HEK293 (cell line): ENCODE results near the gene SAMD1.
A peak's percentile ranks its signal among the peaks of the same experiment; 100 is the strongest.

Experiments used
- BCL11A ChIP-seq: fragments of 450-650 bp; formaldehyde crosslinking; IDR thresholded peaks from 2 replicates; pipeline ENCODE4 v1.5.1; 2016; ENCODE audit warnings: low read depth, missing biosample characterization, missing genetic modification characterization
- GLIS1 ChIP-seq: fragments of 450-650 bp; formaldehyde crosslinking; IDR thresholded peaks from 2 replicates; pipeline ENCODE4 v1.5.1; 2016; ENCODE audit warnings: missing biosample characterization, missing genetic modification characterization
- GLIS2 ChIP-seq: fragments of 450-650 bp; formaldehyde crosslinking; IDR thresholded peaks from 2 replicates; pipeline ENCODE4 v1.5.1; 2016; ENCODE audit warnings: missing biosample characterization, missing genetic modification characterization
- IKZF3 ChIP-seq: fragments of 450-650 bp; IDR thresholded peaks from 2 replicates; pipeline ENCODE4 v1.5.0; 2018; ENCODE audit warnings: missing biosample characterization, mild to moderate bottlenecking, missing genetic modification characterization, moderate library complexity
- KLF16 ChIP-seq: fragments of 450-650 bp; formaldehyde crosslinking; IDR thresholded peaks from 2 replicates; pipeline ENCODE4 v1.5.1; 2017; ENCODE audit warnings: missing biosample characterization, missing genetic modification characterization
- REPIN1 ChIP-seq: fragments of 450-650 bp; formaldehyde crosslinking; IDR thresholded peaks from 2 replicates; pipeline ENCODE4 v1.5.1; 2017; ENCODE audit warnings: missing biosample characterization, missing genetic modification characterization, low read depth
- SALL2 ChIP-seq: fragments of 450-650 bp; formaldehyde crosslinking; IDR thresholded peaks from 2 replicates; pipeline ENCODE4 v1.5.0; 2017; ENCODE audit warnings: missing biosample characterization, mild to moderate bottlenecking, missing genetic modification characterization, borderline replicate concordance
- SCRT1 ChIP-seq: fragments of 450-650 bp; formaldehyde crosslinking; IDR thresholded peaks from 2 replicates; pipeline ENCODE4 v1.5.1; 2016; ENCODE audit warnings: missing biosample characterization, missing genetic modification characterization, borderline replicate concordance
- TRIM28 ChIP-seq: IDR thresholded peaks from 2 replicates; pipeline ENCODE4 v1.6.1; 2011; ENCODE audit warnings: low read length, control low read depth, borderline replicate concordance
- YY1 ChIP-seq: fragments of 450-650 bp; formaldehyde crosslinking; IDR thresholded peaks from 2 replicates; pipeline ENCODE4 v1.5.1; 2018; ENCODE audit warnings: missing biosample characterization, missing genetic modification characterization
- YY2 ChIP-seq: fragments of 450-650 bp; formaldehyde crosslinking; IDR thresholded peaks from 2 replicates; pipeline ENCODE4 v1.5.1; 2016; ENCODE audit warnings: missing biosample characterization, missing genetic modification characterization
- ZBTB8A ChIP-seq: fragments of 450-650 bp; formaldehyde crosslinking; IDR thresholded peaks from 2 replicates; pipeline ENCODE4 v1.5.1; 2016; ENCODE audit warnings: missing biosample characterization, missing genetic modification characterization
- ZNF114 ChIP-seq: fragments of 450-650 bp; formaldehyde crosslinking; IDR thresholded peaks from 2 replicates; pipeline ENCODE4 v1.5.0; 2017; ENCODE audit warnings: missing biosample characterization, missing genetic modification characterization
- ZNF184 ChIP-seq: fragments of 450-650 bp; IDR thresholded peaks from 2 replicates; pipeline ENCODE4 v1.5.1; 2018; ENCODE audit warnings: missing biosample characterization, mild to moderate bottlenecking, missing genetic modification characterization
- ZNF19 ChIP-seq: fragments of 450-650 bp; formaldehyde crosslinking; IDR thresholded peaks from 2 replicates; pipeline ENCODE4; 2016; ENCODE audit warnings: missing biosample characterization, missing genetic modification characterization, low read depth
- ZNF2 ChIP-seq: fragments of 450-650 bp; formaldehyde crosslinking; IDR thresholded peaks from 2 replicates; pipeline ENCODE4 v1.5.1; 2016; ENCODE audit warnings: missing biosample characterization, missing genetic modification characterization
- ZNF302 ChIP-seq: fragments of 450-650 bp; formaldehyde crosslinking; IDR thresholded peaks from 2 replicates; pipeline ENCODE4 v1.5.1; 2016; ENCODE audit warnings: missing biosample characterization, missing genetic modification characterization, low read depth
- ZNF335 ChIP-seq: fragments of 450-650 bp; formaldehyde crosslinking; conservative IDR thresholded peaks from 2 replicates; pipeline ENCODE4 v1.5.1; 2016; ENCODE audit warnings: missing biosample characterization, missing genetic modification characterization
- ZNF350 ChIP-seq: fragments of 450-650 bp; formaldehyde crosslinking; IDR thresholded peaks from 2 replicates; pipeline ENCODE4 v1.5.0; 2017; ENCODE audit warnings: missing biosample characterization, mild to moderate bottlenecking, missing genetic modification characterization
- ZNF433 ChIP-seq: fragments of 450-650 bp; formaldehyde crosslinking; IDR thresholded peaks from 2 replicates; pipeline ENCODE4 v1.5.1; 2016; ENCODE audit warnings: missing biosample characterization, missing genetic modification characterization, low read depth
- ZNF514 ChIP-seq: fragments of 450-650 bp; formaldehyde crosslinking; IDR thresholded peaks from 2 replicates; pipeline ENCODE4 v1.5.1; 2016; ENCODE audit warnings: missing biosample characterization, missing genetic modification characterization
- ZNF529 ChIP-seq: fragments of 450-650 bp; formaldehyde crosslinking; IDR thresholded peaks from 2 replicates; pipeline ENCODE4 v1.5.1; 2017; ENCODE audit warnings: missing genetic modification characterization, missing biosample characterization; ENCODE audit not compliant: insufficient replicate concordance
- ZNF544 ChIP-seq: fragments of 450-650 bp; formaldehyde crosslinking; IDR thresholded peaks from 2 replicates; pipeline ENCODE4 v1.5.0; 2017; ENCODE audit warnings: missing biosample characterization, missing genetic modification characterization
- ZNF555 ChIP-seq: fragments of 450-650 bp; formaldehyde crosslinking; conservative IDR thresholded peaks from 2 replicates; pipeline ENCODE4 v1.5.1; 2017; ENCODE audit warnings: missing biosample characterization, mild to moderate bottlenecking, missing genetic modification characterization, inconsistent platforms
- ZNF560 ChIP-seq: fragments of 450-650 bp; formaldehyde crosslinking; IDR thresholded peaks from 2 replicates; pipeline ENCODE4 v1.5.1; 2017; ENCODE audit warnings: missing biosample characterization, missing genetic modification characterization, borderline replicate concordance
- ZNF600 ChIP-seq: fragments of 450-650 bp; formaldehyde crosslinking; IDR thresholded peaks from 2 replicates; pipeline ENCODE4 v1.5.1; 2016; ENCODE audit warnings: missing biosample characterization, missing genetic modification characterization
- ZNF654 ChIP-seq: fragments of 450-650 bp; formaldehyde crosslinking; IDR thresholded peaks from 2 replicates; pipeline ENCODE4 v1.5.1; 2016; ENCODE audit warnings: low read depth, missing biosample characterization, missing genetic modification characterization
- ZNF658 ChIP-seq: fragments of 450-650 bp; formaldehyde crosslinking; IDR thresholded peaks from 2 replicates; pipeline ENCODE4; 2016; ENCODE audit warnings: missing biosample characterization, missing genetic modification characterization
- ZNF701 ChIP-seq: fragments of 450-650 bp; formaldehyde crosslinking; IDR thresholded peaks from 2 replicates; pipeline ENCODE4 v1.5.1; 2016; ENCODE audit warnings: missing biosample characterization, missing genetic modification characterization
- ZNF768 ChIP-seq: fragments of 450-650 bp; formaldehyde crosslinking; IDR thresholded peaks from 2 replicates; pipeline ENCODE4 v1.5.1; 2018; ENCODE audit warnings: missing biosample characterization, mild to moderate bottlenecking, missing genetic modification characterization
- TF ChIP-seq, protein P1 (sequence below): fragments of 450-650 bp; formaldehyde crosslinking; IDR thresholded peaks from 2 replicates; pipeline ENCODE4 v1.5.1; 2016; ENCODE audit warnings: missing biosample characterization, missing genetic modification characterization
- TF ChIP-seq, protein P2 (sequence below): fragments of 450-650 bp; formaldehyde crosslinking; IDR thresholded peaks from 2 replicates; pipeline ENCODE4 v1.5.1; 2016; ENCODE audit warnings: missing biosample characterization, missing genetic modification characterization
- TF ChIP-seq, protein P3 (sequence below): fragments of 450-650 bp; formaldehyde crosslinking; IDR thresholded peaks from 2 replicates; pipeline ENCODE4 v1.5.1; 2016; ENCODE audit warnings: missing biosample characterization, missing genetic modification characterization
- TF ChIP-seq, protein P4 (sequence below): fragments of 450-650 bp; formaldehyde crosslinking; IDR thresholded peaks from 2 replicates; pipeline ENCODE4 v1.5.1; 2016; ENCODE audit warnings: missing biosample characterization, missing genetic modification characterization
- TF ChIP-seq, protein P5 (sequence below): fragments of 450-650 bp; formaldehyde crosslinking; IDR thresholded peaks from 2 replicates; pipeline ENCODE4 v1.5.1; 2016; ENCODE audit warnings: missing biosample characterization, missing genetic modification characterization

Gene SAMD1

DNA sequence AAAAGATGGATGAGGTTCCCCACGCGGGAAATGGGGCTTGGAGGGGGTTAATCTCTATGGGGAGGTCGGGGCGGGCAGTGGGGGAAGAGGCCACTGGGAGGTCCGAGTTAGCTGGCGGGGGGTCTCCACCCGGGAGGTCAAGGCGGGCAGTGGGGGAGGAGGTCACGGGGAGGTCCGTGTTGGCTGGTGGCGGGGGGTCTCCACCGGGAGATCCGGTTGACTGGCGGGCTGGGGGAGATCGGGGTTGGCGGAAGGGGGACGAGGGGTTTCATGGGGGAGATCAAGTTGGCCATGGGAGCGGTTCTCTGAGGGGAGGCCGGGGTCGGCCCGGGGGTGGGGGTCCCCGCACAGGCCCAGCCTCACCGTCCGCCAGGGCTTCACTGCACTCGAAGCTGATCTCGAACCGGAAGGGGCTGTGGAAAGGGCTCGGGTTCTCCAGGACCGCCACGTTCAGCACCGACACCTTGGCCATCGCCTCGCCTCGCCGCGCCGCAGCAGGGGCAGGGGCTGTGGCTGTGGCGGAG is 45.5 kb upstream of the SAMD1 start (continued):
- TF ChIP-seq GLIS2 (tag by site-specific recombination): peak; percentile 94
- no peak; the same call in 1 of the 2 replicates for TF ChIP-seq IKZF3 (tag by site-specific recombination)
- no peak; the same call in 1 of the 2 replicates for TF ChIP-seq ZNF335 (tag by site-specific recombination)
- TF ChIP-seq YY2: peak; percentile 63
- peak; percentile 99 for TF ChIP-seq GLIS1 (tag by site-specific recombination)
- TF ChIP-seq ZNF658 (tag by site-specific recombination): no peak
- peak; percentile 83; the same call in 1 of the 2 replicates for TF ChIP-seq BCL11A (tag by site-specific recombination)
- no peak for TF ChIP-seq ZNF560 (tag by site-specific recombination)
- 0 out of 2 replicates have a peak, but pooled peaks have one; percentile 34 for TF ChIP-seq ZNF701 (tag by site-specific recombination)
- no peak; the same call in 1 of the 2 replicates for TF ChIP-seq ZNF600 (tag by site-specific recombination)
- TF ChIP-seq ZBTB8A (tag by site-specific recombination): no peak; the same call in 1 of the 2 replicates
- TF ChIP-seq ZNF544 (tag by site-specific recombination): no peak
- peak; percentile 46; the same call in 1 of the 2 replicates for TF ChIP-seq YY1
- TF ChIP-seq SCRT1 (tag by site-specific recombination): no peak
- peak; percentile 70; the same call in 1 of the 2 replicates for TF ChIP-seq ZNF2 (tag by site-specific recombination)
- TF ChIP-seq, protein P1, sequence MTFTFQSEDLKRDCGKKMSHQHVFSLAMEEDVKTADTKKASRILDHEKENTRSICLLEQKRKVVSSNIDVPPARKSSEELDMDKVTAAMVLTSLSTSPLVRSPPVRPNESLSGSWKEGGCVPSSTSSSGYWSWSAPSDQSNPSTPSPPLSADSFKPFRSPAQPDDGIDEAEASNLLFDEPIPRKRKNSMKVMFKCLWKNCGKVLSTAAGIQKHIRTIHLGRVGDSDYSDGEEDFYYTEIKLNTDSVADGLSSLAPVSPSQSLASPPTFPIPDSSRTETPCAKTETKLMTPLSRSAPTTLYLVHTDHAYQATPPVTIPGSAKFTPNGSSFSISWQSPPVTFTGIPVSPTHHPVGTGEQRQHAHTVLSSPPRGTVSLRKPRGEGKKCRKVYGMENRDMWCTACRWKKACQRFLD (tag by site-specific recombination): peak; percentile 70; the same call in 1 of the 2 replicates
- no peak for TF ChIP-seq ZNF350 (tag by site-specific recombination)
- no peak for TF ChIP-seq SALL2 (tag by site-specific recombination)
- TF ChIP-seq ZNF654 (tag by site-specific recombination): no peak
- no peak for TF ChIP-seq ZNF433 (tag by site-specific recombination)
- TF ChIP-seq ZNF114 (tag by site-specific recombination): no peak
- TF ChIP-seq TRIM28: no peak
- no peak for TF ChIP-seq ZNF19 (tag by site-specific recombination)
- no peak for TF ChIP-seq ZNF514 (tag by site-specific recombination)
- TF ChIP-seq, protein P2, sequence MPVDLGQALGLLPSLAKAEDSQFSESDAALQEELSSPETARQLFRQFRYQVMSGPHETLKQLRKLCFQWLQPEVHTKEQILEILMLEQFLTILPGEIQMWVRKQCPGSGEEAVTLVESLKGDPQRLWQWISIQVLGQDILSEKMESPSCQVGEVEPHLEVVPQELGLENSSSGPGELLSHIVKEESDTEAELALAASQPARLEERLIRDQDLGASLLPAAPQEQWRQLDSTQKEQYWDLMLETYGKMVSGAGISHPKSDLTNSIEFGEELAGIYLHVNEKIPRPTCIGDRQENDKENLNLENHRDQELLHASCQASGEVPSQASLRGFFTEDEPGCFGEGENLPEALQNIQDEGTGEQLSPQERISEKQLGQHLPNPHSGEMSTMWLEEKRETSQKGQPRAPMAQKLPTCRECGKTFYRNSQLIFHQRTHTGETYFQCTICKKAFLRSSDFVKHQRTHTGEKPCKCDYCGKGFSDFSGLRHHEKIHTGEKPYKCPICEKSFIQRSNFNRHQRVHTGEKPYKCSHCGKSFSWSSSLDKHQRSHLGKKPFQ: 0 out of 2 replicates have a peak, but pooled peaks have one; percentile 14
- TF ChIP-seq ZNF302 (tag by site-specific recombination): no peak
- TF ChIP-seq, protein P3, sequence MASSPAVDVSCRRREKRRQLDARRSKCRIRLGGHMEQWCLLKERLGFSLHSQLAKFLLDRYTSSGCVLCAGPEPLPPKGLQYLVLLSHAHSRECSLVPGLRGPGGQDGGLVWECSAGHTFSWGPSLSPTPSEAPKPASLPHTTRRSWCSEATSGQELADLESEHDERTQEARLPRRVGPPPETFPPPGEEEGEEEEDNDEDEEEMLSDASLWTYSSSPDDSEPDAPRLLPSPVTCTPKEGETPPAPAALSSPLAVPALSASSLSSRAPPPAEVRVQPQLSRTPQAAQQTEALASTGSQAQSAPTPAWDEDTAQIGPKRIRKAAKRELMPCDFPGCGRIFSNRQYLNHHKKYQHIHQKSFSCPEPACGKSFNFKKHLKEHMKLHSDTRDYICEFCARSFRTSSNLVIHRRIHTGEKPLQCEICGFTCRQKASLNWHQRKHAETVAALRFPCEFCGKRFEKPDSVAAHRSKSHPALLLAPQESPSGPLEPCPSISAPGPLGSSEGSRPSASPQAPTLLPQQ (tag by site-specific recombination): no peak; the same call in 1 of the 2 replicates
- peak; percentile 84 for TF ChIP-seq KLF16 (tag by site-specific recombination)
- TF ChIP-seq, protein P4, sequence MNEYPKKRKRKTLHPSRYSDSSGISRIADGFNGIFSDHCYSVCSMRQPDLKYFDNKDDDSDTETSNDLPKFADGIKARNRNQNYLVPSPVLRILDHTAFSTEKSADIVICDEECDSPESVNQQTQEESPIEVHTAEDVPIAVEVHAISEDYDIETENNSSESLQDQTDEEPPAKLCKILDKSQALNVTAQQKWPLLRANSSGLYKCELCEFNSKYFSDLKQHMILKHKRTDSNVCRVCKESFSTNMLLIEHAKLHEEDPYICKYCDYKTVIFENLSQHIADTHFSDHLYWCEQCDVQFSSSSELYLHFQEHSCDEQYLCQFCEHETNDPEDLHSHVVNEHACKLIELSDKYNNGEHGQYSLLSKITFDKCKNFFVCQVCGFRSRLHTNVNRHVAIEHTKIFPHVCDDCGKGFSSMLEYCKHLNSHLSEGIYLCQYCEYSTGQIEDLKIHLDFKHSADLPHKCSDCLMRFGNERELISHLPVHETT (tag by site-specific recombination): no peak
- TF ChIP-seq ZNF184 (tag by site-specific recombination): no peak; the same call in 1 of the 2 replicates
- TF ChIP-seq ZNF529 (tag by site-specific recombination): no peak
- TF ChIP-seq REPIN1 (tag by site-specific recombination): no peak
- no peak for TF ChIP-seq ZNF768
- TF ChIP-seq ZNF555: no peak
- TF ChIP-seq, protein P5, sequence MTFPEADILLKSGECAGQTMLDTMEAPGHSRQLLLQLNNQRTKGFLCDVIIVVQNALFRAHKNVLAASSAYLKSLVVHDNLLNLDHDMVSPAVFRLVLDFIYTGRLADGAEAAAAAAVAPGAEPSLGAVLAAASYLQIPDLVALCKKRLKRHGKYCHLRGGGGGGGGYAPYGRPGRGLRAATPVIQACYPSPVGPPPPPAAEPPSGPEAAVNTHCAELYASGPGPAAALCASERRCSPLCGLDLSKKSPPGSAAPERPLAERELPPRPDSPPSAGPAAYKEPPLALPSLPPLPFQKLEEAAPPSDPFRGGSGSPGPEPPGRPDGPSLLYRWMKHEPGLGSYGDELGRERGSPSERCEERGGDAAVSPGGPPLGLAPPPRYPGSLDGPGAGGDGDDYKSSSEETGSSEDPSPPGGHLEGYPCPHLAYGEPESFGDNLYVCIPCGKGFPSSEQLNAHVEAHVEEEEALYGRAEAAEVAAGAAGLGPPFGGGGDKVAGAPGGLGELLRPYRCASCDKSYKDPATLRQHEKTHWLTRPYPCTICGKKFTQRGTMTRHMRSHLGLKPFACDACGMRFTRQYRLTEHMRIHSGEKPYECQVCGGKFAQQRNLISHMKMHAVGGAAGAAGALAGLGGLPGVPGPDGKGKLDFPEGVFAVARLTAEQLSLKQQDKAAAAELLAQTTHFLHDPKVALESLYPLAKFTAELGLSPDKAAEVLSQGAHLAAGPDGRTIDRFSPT: 0 out of 2 replicates have a peak, but pooled peaks have one; percentile 18
